SK-N-MC (cell line): ENCODE data around the gene PLEKHM3.
A peak's percentile ranks its signal among the peaks of the same experiment; 100 is the strongest.

Experiments used
- DNase-seq: peaks from one replicate; pipeline ENCODE4 v3.0.0-alpha.2; 2011; ENCODE audit warnings: low read depth, low spot score
- H3K27ac ChIP-seq: fragments of 200-600 bp; sonication (generic); 2 replicates; pipeline ENCODE4 v1.5.1; 2016; ENCODE audit warnings: mixed run types
- H3K36me3 ChIP-seq: fragments of 200-600 bp; sonication (generic); 2 replicates; pipeline ENCODE4 v1.6.1; 2017; ENCODE audit warnings: antibody characterized with exemption, low read length, mixed read lengths; ENCODE audit not compliant: insufficient read depth
- H3K4me3 ChIP-seq: fragments of 200-600 bp; sonication (generic); 2 replicates; pipeline ENCODE4 v1.5.1; 2016
- H3K9ac ChIP-seq: fragments of 200-600 bp; sonication (generic); 2 replicates; pipeline ENCODE4 v1.8.0; 2017; ENCODE audit warnings: mixed run types, mixed read lengths; ENCODE audit not compliant: insufficient read length
- H3K9me3 ChIP-seq: fragments of 200-600 bp; sonication (generic); 2 replicates; pipeline ENCODE4 v1.6.1; 2017; ENCODE audit warnings: low read depth, mild to moderate bottlenecking, antibody characterized with exemption, low read length, moderate library complexity, mixed read lengths
- EZH2 ChIP-seq: fragments of 200-600 bp; sonication (generic); IDR thresholded peaks from one replicate; pipeline ENCODE4 v1.6.1; 2017; ENCODE audit warnings: antibody characterized with exemption
- FOXP2 ChIP-seq: optimal IDR thresholded peaks from 2 replicates; pipeline ENCODE3; 2011; ENCODE audit warnings: mild to moderate bottlenecking, moderate library complexity; ENCODE audit not compliant: insufficient read depth; ENCODE audit errors: extremely low read length, control extremely low read depth
- POLR2AphosphoS5 ChIP-seq: IDR thresholded peaks from 2 replicates; pipeline ENCODE4 v1.6.1; 2012; ENCODE audit warnings: mild to moderate bottlenecking, low read depth, low read length, borderline replicate concordance

PLEKHM3 gene

DNA sequence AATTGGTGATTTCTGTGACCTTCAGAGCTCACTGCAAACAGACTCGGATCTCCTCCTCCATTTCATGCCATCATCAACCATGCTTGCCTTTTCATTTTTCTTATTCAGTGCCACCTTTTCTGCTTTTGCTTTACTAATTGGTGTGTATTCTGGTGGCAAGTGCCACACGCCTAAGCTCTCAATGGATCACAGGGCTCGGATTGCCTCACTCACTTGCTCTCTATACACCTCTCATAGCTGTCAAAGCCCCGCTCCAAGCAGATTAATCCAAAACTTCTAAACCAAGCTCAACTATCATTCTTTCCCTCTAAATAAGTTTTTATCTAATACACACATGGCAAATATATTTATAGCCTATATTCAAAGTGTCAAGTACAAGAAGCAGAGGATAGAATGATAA, 86.4 kb downstream of the PLEKHM3 start:
- no peaks in the 10 kb centered on the region for H3K9me3 ChIP-seq
- no peak overlapping the region for H3K27ac ChIP-seq
- H3K9ac ChIP-seq = no peak overlapping the region
- H3K4me3 ChIP-seq = no peak overlapping the region
- TF ChIP-seq FOXP2 (no peak), EZH2 (no peak), POLR2AphosphoS5 (no peak)
- DNase-seq = no peak
- H3K36me3 ChIP-seq = no peaks in the 10 kb centered on the region

DNA sequence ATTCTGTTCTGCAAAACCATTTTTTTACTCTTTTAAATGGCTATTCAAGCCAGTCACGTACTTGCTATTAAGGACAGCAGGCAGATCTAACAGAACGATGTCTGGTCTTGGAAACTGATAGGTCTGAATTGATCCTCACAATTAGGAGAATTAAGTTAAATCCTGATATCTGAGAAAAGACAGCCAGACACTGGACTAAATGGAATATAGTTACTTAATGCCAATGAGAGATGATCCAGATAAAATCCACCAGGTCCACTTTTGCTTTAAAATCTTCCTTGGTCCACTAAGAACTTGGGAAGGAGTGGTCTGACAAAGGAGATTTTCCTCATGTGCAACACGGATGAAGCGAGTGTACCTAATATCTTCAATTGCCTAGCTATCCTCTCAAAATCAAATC, 86.9 kb downstream of the PLEKHM3 start:
- Histone ChIP-seq H3K9ac (no peak overlapping the region), H3K27ac (no peak overlapping the region), H3K36me3 (no peaks in the 10 kb centered on the region), H3K4me3 (no peak overlapping the region), H3K9me3 (no peaks in the 10 kb centered on the region)
- TF ChIP-seq EZH2 (no peak), FOXP2 (no peak), POLR2AphosphoS5 (no peak)
- no peak for DNase-seq

DNA sequence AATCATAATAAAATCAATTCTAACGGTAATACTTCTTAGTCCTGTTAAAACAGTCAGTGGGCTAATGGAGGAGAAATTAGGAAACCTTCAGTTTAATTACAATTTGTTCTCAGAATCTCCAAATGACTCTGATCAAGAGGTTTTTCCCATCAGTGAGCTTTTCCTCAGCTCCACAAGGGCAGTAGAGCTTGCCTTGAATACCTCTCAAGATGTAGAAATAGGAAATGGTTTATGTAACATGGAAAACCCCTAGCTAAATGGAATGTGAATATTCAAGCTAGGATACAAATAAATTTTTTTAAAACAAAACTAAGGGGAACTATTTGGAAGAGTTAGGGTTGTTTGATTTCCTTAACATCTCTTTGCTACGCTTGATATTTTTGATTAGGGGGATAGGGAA, 87.5 kb downstream of the PLEKHM3 start:
- TF ChIP-seq FOXP2 (no peak), EZH2 (no peak), POLR2AphosphoS5 (no peak)
- DNase-seq = peak; percentile 24
- no peaks in the 10 kb centered on the region for H3K9me3 ChIP-seq
- H3K4me3 ChIP-seq = no peak overlapping the region
- H3K36me3 ChIP-seq = no peaks in the 10 kb centered on the region
- no peak overlapping the region for H3K27ac ChIP-seq
- H3K9ac ChIP-seq = no peak overlapping the region

DNA sequence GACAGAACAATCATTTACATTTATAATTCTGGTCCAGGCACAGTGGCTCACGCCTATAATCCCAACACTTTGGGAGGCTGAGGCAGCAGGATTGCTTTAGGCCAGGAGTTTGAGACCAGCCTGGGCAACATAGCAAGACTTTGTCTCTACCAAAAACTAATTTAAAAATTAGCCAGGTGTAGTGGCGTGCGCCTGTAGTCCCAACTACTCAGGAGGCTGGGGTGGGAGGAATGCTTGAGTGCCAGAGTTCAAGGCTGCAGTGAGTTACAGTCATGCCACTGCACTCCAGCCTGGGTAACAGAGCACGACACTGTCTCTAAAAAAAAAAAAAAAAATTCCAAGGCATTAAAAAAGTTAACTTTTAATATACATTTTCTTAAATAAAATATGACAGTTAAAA, 88.1 kb downstream of the PLEKHM3 start:
- H3K9ac ChIP-seq = no peak overlapping the region
- no peak for TF ChIP-seq FOXP2
- no peak for TF ChIP-seq EZH2
- TF ChIP-seq POLR2AphosphoS5 = no peak
- no peak overlapping the region for H3K4me3 ChIP-seq
- H3K27ac ChIP-seq = no peak overlapping the region
- H3K36me3 ChIP-seq = no peaks in the 10 kb centered on the region
- no peaks in the 10 kb centered on the region for H3K9me3 ChIP-seq
- no peak for DNase-seq

DNA sequence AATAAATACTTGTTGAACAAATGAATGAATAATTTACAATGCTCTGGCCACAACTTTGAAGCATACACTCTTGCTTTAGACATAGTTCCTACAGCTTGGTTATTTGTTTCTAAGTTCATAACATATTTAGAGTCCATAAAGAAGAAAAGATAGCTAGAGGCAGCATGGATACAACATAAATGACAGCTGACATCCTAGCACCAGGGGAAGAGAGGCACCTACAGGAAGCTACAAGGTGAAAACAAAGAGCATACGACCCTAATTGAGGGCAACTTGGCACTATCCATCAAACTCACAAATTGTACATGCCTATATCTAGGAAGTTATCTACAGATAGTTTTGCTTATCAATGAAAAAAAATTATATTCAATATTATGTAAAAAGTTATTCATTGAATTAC, 88.9 kb downstream of the PLEKHM3 start:
- no peak for DNase-seq
- no peak overlapping the region for H3K4me3 ChIP-seq
- no peaks in the 10 kb centered on the region for H3K9me3 ChIP-seq
- H3K9ac ChIP-seq = no peak overlapping the region
- TF ChIP-seq FOXP2 (no peak), POLR2AphosphoS5 (no peak), EZH2 (no peak)
- no peak overlapping the region for H3K27ac ChIP-seq
- H3K36me3 ChIP-seq = no peaks in the 10 kb centered on the region

DNA sequence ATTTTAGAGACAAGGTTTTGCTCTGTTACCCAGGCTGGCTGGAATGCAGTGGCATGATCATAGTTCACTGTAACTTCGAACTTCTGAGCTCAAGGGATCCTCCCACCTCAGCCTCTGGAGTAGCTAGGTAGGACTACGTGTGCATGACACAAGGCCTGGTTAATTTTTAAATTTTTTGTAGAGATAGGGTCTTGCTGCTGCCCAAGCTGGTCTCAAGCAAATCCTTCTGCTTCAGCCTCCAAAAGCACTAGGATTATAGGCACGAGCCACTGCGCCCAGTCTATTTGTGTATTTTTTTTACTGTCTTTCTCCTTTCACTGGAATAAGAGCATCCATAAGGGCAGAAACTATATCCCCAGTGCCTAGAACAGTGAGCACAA, 89.3 kb downstream of the PLEKHM3 start:
- no peak for DNase-seq
- H3K4me3 ChIP-seq = no peak overlapping the region
- H3K9ac ChIP-seq = no peak overlapping the region
- H3K36me3 ChIP-seq = no peaks in the 10 kb centered on the region
- TF ChIP-seq EZH2 = no peak
- no peak for TF ChIP-seq POLR2AphosphoS5
- TF ChIP-seq FOXP2 = no peak
- no peaks in the 10 kb centered on the region for H3K9me3 ChIP-seq
- H3K27ac ChIP-seq = no peak overlapping the region

DNA sequence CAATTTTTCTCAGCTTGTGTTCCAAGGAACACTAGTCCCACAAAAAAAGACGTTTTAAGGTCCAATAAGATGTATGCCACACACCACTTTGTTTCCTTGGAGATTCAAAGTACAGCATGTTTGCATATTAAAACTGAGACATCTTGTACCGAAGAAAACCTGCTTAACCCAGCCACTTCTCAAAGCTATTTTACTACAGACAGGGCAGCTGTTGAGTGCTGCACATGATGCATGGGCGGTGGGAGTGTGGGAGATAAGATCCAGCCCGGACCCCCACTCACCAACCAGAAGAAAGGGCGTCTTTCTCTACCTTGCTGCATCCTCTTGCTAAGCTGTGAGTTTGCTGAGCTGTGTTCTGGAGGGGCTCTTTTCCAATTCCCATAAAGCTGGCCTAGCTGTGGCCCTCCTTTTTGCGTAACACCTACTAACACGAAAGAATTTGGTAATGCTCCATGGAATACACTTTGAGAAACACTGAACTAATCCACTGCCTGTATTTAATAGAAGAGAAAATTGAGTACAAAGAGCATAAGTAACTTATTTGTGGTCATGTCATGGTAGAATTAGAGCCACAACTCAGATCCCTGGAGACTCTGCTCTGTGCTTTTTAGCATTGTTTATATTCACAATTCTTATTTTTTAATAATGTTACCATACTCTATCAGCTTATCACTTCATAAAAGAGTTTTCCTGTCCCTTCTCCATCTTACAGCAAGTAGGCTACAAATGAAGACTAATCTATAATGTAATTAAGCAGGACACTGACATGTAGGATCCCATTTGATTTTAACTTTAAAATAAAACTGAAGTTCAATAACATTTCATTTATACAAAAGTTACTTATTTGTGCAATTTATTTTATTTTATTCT, 90.0 kb downstream of the PLEKHM3 start:
- Histone ChIP-seq H3K9ac (no peak overlapping the region), H3K27ac (no peak overlapping the region)

DNA sequence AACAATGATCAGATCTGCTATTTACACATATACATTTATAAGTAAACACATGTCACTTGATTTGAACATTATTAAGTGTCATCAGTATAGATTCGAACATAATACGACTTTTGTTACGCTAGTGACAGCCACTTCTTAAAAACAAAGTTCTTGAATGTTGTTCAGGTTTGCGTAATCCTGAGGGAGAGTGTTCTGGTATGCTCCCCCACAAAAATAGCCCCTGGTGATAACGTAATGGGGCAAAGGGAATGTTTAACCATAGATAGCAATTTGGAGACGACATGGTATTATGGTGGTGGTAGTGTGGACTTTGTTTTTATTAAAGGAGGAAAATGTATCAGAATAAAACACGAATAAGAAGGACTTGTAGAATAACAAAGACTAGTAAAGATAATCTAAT, 90.6 kb downstream of the PLEKHM3 start:
- Histone ChIP-seq H3K9ac (no peak overlapping the region), H3K36me3 (no peaks in the 10 kb centered on the region), H3K27ac (no peak overlapping the region), H3K4me3 (no peak overlapping the region), H3K9me3 (no peaks in the 10 kb centered on the region)
- no peak for TF ChIP-seq EZH2
- no peak for TF ChIP-seq POLR2AphosphoS5
- no peak for TF ChIP-seq FOXP2
- DNase-seq = no peak

More for the DNA sequence above, 90.0 kb downstream of the PLEKHM3 start:
- H3K36me3 ChIP-seq = no peaks in the 10 kb centered on the region
- no peak for DNase-seq
- TF ChIP-seq EZH2 (no peak), POLR2AphosphoS5 (no peak), FOXP2 (no peak)
- H3K9me3 ChIP-seq = no peaks in the 10 kb centered on the region
- H3K4me3 ChIP-seq = no peak overlapping the region
